HepG2 (cell line): ENCODE data around the gene CTIF. TPM values are rescaled to one million over a fixed set of nuclear protein-coding genes. Genes with fewer than 3 reads are reported as not detected.

ENCODE experiments used
- AKAP8 ChIP-seq: sonication (generic); formaldehyde crosslinking; IDR thresholded peaks from 2 replicates; pipeline ENCODE4 v1.5.1; 2020; ENCODE audit warnings: mild to moderate bottlenecking, missing genetic modification reagents
- SMAD1 ChIP-seq: sonication (generic); formaldehyde crosslinking; IDR thresholded peaks from 2 replicates; pipeline ENCODE4 v1.4.0; 2020; ENCODE audit warnings: missing genetic modification reagents, low read depth, mild to moderate bottlenecking, borderline replicate concordance
- SMAD9 ChIP-seq: sonication (generic); formaldehyde crosslinking; IDR thresholded peaks from 2 replicates; pipeline ENCODE4 v1.5.1; 2020; ENCODE audit warnings: mild to moderate bottlenecking, missing genetic modification reagents
- SNAPC5 ChIP-seq: sonication (generic); formaldehyde crosslinking; IDR thresholded peaks from 2 replicates; pipeline ENCODE4 v1.8.1; 2023; ENCODE audit warnings: mild to moderate bottlenecking, missing genetic modification reagents, borderline replicate concordance
- SRF ChIP-seq: IDR thresholded peaks from 2 replicates; pipeline ENCODE4 v1.6.1; 2011; ENCODE audit warnings: mild to moderate bottlenecking, low read depth, low read length, moderate library complexity
- ZBTB25 ChIP-seq: IDR thresholded peaks from 2 replicates; pipeline ENCODE4 v1.6.1; 2018; ENCODE audit warnings: missing genetic modification reagents
- ZEB1 ChIP-seq: IDR thresholded peaks from 2 replicates; pipeline ENCODE4 v1.6.1; 2012; ENCODE audit warnings: mild to moderate bottlenecking, low read depth, inconsistent platforms; ENCODE audit not compliant: insufficient replicate concordance
- ZNF10 ChIP-seq: sonication (generic); formaldehyde crosslinking; IDR thresholded peaks from 2 replicates; pipeline ENCODE4 v1.4.0; 2020; ENCODE audit warnings: mild to moderate bottlenecking, low read depth, missing genetic modification reagents, borderline replicate concordance
- ZNF33A ChIP-seq: sonication (generic); formaldehyde crosslinking; IDR thresholded peaks from 2 replicates; pipeline ENCODE4 v1.5.1; 2020; ENCODE audit warnings: missing genetic modification reagents, mild to moderate bottlenecking, moderate library complexity, borderline replicate concordance
- ZNF552 ChIP-seq: sonication (generic); formaldehyde crosslinking; IDR thresholded peaks from 2 replicates; pipeline ENCODE4 v1.9.0; 2022; ENCODE audit warnings: missing genetic modification reagents, mild to moderate bottlenecking, borderline replicate concordance
- ZNF609 ChIP-seq: sonication (generic); formaldehyde crosslinking; IDR thresholded peaks from 2 replicates; pipeline ENCODE4 v1.4.0; 2020; ENCODE audit warnings: mild to moderate bottlenecking, missing genetic modification reagents, borderline replicate concordance
- ZNF709 ChIP-seq: sonication (generic); formaldehyde crosslinking; IDR thresholded peaks from 2 replicates; pipeline ENCODE4 v1.5.0; 2020; ENCODE audit warnings: mild to moderate bottlenecking, missing genetic modification reagents
- ZNF782 ChIP-seq: sonication (generic); formaldehyde crosslinking; IDR thresholded peaks from 2 replicates; pipeline ENCODE4 v1.4.0; 2020; ENCODE audit warnings: missing genetic modification reagents, mild to moderate bottlenecking, borderline replicate concordance
- polyA plus RNA-seq, 8 experiments: library from polyadenylated mRNA; depleted of rRNA in 3 of 8; stranded (reverse) in 7 of 8; unstranded in 1 of 8; fragments of >200 nt; fragmentation: Illumina TruSeq in 4 of 8; extraction: Trizol in 4 of 8; gene quantifications; 2 replicates each; pipeline versions ENCODE4 v1.2.1 to v1.2.3, GENCODE V29; 2011 to 2016; ENCODE audit warnings: low read depth in 4 of 8, missing spikeins in 1 of 8, mixed read lengths in 1 of 8; ENCODE audit not compliant: insufficient read depth in 1 of 8
- total RNA-seq, 5 experiments: library from RNA; depleted of rRNA; stranded (reverse); fragments of >200 nt; fragmentation: Illumina TruSeq; extraction: Trizol; gene quantifications; 2 replicates each; pipeline ENCODE4 v1.2.3, GENCODE V29; 2016; ENCODE audit warnings: low read depth in 1 of 5
- TF ChIP-seq, protein P1 (sequence below): sonication (generic); formaldehyde crosslinking; IDR thresholded peaks from 2 replicates; pipeline ENCODE4 v1.8.0; 2022; ENCODE audit warnings: mild to moderate bottlenecking, missing genetic modification reagents, moderate library complexity
- TF ChIP-seq, protein P2 (sequence below): sonication (generic); formaldehyde crosslinking; IDR thresholded peaks from 2 replicates; pipeline ENCODE4 v1.4.0; 2020; ENCODE audit warnings: missing genetic modification reagents
- TF ChIP-seq, protein P3 (sequence below), 2 experiments: sonication (generic) in 1 of 2; formaldehyde crosslinking in 1 of 2; IDR thresholded peaks; 2 replicates each; pipeline versions ENCODE4 v1.5.1 to v1.6.1; 2011 to 2020; ENCODE audit warnings: borderline replicate concordance in 1 of 2, low read depth in 1 of 2, low read length in 1 of 2, mild to moderate bottlenecking in 1 of 2, missing genetic modification reagents in 1 of 2, moderate library complexity in 1 of 2

The CTIF gene
- total and polyA plus RNA-seq, 2 of the 13 experiments (the other 11 are each of a cell fraction or from before 2014, with no cell fraction given): 18.2 to 28.0 TPM

GRCh38 chr18:48540251-48541025, 1.6 kb downstream of the CTIF start (continued):
- no peak; the same call in none of the 2 replicates for TF ChIP-seq ZNF609
- no peak for TF ChIP-seq SRF
- TF ChIP-seq, protein P1, sequence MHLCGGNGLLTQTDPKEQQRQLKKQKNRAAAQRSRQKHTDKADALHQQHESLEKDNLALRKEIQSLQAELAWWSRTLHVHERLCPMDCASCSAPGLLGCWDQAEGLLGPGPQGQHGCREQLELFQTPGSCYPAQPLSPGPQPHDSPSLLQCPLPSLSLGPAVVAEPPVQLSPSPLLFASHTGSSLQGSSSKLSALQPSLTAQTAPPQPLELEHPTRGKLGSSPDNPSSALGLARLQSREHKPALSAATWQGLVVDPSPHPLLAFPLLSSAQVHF (CRISPR knock-in tag): peak; percentile 66; the same call in 1 of the 2 replicates
- TF ChIP-seq SNAPC5 (CRISPR knock-in tag): no peak
- TF ChIP-seq ZNF10 (CRISPR knock-in tag): no peak
- no peak; the same call in 1 of the 2 replicates for TF ChIP-seq SMAD1 (CRISPR knock-in tag)
- TF ChIP-seq SMAD9: no peak
- no peak for TF ChIP-seq ZNF33A (CRISPR knock-in tag)
- TF ChIP-seq, protein P2, sequence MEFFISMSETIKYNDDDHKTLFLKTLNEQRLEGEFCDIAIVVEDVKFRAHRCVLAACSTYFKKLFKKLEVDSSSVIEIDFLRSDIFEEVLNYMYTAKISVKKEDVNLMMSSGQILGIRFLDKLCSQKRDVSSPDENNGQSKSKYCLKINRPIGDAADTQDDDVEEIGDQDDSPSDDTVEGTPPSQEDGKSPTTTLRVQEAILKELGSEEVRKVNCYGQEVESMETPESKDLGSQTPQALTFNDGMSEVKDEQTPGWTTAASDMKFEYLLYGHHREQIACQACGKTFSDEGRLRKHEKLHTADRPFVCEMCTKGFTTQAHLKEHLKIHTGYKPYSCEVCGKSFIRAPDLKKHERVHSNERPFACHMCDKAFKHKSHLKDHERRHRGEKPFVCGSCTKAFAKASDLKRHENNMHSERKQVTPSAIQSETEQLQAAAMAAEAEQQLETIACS: peak; percentile 75; the same call in 1 of the 2 replicates
- TF ChIP-seq ZNF552: no peak
- TF ChIP-seq AKAP8: 0 out of 2 replicates have a peak, but pooled peaks have one; percentile 59
- no peak for TF ChIP-seq ZEB1
- TF ChIP-seq ZBTB25 (CRISPR knock-in tag): no peak
- TF ChIP-seq ZNF709 (CRISPR knock-in tag): no peak
- TF ChIP-seq, protein P3, sequence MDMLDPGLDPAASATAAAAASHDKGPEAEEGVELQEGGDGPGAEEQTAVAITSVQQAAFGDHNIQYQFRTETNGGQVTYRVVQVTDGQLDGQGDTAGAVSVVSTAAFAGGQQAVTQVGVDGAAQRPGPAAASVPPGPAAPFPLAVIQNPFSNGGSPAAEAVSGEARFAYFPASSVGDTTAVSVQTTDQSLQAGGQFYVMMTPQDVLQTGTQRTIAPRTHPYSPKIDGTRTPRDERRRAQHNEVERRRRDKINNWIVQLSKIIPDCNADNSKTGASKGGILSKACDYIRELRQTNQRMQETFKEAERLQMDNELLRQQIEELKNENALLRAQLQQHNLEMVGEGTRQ (IDR thresholded peaks at IDR 0.05; ENCODE audit: low read depth, low read length): no peak
- TF ChIP-seq, protein P3 (CRISPR knock-in tag; IDR thresholded peaks at IDR 0.05; ENCODE audit: borderline replicate concordance): no peak
- peak; percentile 71 for TF ChIP-seq ZNF782 (CRISPR knock-in tag)
